LNCAP (cell line): ENCODE data around the gene GNPNAT1.

ENCODE experiments used
- CTCF ChIP-seq: fragments of 450-650 bp; IDR thresholded peaks from 2 replicates; pipeline ENCODE4 v1.5.1; 2017; ENCODE audit warnings: mild to moderate bottlenecking

Gene GNPNAT1

DNA sequence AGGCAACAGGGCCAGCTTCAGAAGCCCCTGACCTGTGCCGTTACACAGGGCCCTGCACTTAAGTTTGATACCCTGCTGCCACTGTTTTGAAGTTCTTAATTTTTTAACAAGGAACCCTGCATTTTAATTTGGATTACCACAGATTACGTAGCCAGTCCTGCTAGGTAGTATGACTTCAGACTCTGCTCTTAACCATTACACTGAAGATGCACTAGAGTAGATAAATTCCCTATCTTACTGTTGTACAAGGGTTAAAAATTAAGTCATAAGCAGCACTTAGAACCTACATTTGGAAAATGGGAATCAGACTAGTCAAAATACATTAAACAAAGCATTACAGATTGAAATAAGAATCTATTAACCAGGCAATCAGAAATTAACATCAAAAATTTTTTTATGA, 2.3 kb downstream of the GNPNAT1 start:
- TF ChIP-seq CTCF: no peak

DNA sequence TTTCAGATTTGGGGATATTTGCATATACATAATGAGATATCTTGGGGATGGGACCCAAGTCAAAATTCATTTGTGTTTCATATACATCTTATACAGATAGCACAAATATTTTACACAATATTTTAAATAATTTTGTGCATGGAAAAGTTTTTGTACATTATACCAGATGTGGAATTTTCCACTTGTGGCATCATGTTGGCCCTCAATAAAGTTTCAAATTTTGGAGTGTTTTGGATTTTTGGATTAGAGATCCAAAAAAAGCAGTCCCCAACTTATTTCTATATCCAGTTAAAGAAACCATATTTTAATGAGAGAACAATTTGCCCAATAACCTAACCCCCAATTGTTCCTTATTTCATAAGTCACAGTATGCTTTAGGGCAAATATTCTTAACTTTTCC, 4.5 kb downstream of the GNPNAT1 start:
- TF ChIP-seq CTCF: no peak

- TF ChIP-seq CTCF: no peak
These were observed 8.2 kb downstream of the GNPNAT1 start for GRCh38 chr14:52783206-52783605.

DNA sequence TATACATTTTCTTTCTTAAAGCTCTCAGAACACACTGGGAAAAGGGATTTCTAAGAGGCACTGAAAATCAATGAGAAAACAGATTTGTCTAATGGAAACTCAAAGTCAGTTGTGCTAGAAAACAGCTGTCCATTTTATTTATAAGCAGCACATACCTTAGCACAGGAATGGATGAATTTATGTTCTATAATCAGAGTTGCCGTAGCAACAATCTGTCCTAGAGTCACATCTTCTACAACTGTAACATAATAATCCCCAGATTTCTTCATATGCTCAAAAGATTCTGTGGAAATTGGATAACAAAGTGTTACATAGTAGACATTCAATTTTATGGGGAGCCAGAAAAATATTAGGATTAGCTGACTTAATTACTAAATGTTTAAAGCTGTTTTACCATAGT, 9.8 kb downstream of the GNPNAT1 start:
- no peak for TF ChIP-seq CTCF

GRCh38 chr14:52780893-52781292, 10.5 kb downstream of the GNPNAT1 start:
- TF ChIP-seq CTCF: no peak

DNA sequence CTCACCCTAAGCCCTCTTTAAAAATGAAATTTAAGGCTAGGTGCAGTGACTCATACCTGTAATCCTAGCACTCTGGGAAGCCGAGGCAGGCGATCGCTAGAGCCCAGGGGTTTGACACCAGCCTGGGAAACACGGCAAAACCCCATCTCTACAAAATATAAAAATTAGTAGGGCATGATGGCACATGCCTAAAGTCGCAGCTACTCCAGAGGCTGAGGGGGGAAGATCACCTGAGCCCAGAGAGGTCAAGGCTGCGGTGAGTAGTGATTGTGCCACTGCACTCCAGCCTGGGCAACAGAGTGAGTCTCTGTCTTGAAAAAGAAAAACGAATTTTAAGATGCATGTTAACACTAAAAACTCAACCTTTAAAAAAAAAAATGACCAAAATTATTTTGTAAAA, 12.7 kb downstream of the GNPNAT1 start:
- TF ChIP-seq CTCF: no peak

DNA sequence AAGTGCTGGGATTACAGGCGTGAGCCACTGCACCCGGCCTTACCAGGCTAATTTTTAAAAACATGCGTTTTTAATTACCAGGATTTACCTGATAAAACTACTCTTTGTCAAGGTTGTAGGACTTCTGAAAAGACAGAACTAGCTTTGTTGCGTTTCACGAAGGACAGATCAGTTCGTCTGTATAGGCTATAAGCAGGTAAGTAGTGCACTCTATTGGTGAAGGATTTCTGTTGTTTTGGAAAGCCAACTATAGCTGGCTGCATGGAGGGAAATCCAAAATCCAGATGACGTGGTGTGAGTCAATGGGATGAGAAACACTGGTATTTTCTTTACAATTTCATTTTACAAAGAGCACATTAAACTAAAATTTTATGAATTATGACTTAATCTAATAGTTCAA, 14.6 kb downstream of the GNPNAT1 start:
- no peak for TF ChIP-seq CTCF

- TF ChIP-seq CTCF: no peak
These were observed 21.5 kb downstream of the GNPNAT1 start for GRCh38 chr14:52769887-52770286.
